Measurements from ENCODE around the gene H6PD. TPM values are rescaled to one million over a fixed set of nuclear protein-coding genes. Genes with fewer than 3 reads are reported as not detected.

Gene H6PD
- total RNA-seq, 1 donor from 2014 or later: 17.7 TPM

DNA sequence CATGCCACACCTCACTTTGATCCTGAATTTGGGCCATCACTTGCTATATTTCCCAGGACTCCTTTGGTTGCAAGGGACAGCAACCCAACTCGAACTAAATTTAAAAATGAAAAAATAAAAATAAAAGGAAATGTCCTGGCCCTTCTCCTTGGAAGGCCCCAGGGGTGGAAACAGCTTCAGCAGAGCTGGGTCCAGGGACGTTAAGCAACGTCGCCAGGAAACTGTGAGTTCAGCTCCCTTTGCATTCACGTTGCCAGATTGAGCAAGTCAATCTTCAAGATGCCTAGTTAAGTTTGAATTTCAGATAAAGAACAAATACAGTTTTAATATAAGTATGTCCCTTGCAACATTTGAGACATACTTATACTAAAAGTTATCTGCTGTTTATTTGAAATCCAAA lies 43.5 kb downstream of the H6PD start:
- intact Hi-C loops (cut with micrococcal nuclease): no loop called here
- H3K4me3 Mint-ChIP-seq: no peak overlapping the region
- no peak for DNase-seq
- no peaks in the 10 kb centered on the region for H3K27me3 Mint-ChIP-seq
- no peaks in the 10 kb centered on the region for H3K9me3 Mint-ChIP-seq
- H3K36me3 Mint-ChIP-seq (ENCODE audit: low read depth): peaks cover 2% of the 10 kb centered on the region
- H3K4me1 Mint-ChIP-seq: peaks cover 54% of the 10 kb centered on the region
- no peak overlapping the region for H3K27ac Mint-ChIP-seq

DNA sequence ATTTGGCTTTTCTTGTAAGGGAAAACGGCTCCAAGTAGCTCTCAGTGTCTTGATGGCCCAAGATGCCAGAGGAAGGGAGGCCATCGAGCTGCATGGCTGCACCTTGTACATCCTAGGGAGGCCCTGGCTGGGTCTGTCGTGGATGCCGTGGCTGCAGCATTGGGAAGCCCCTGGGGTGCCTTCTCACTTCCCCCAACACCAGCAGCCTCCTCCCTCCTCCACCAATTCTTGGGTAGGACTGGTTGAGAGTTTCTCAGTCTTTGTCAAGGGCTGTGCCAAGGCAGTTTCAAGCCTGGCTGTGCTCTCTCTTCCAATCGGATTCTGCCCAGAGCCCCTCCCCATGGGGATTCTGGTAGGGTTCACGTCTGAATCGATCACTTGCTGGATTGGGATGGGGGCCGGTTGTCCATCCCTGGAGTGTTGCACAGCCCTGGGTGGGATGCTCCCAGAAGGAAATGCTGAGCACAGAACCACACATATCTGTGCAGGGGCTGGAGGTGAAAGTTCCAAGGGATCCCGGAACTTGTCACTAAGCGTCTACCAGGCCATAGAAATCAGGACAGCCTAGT lies 44.1 kb downstream of the H6PD start:
- no peak for DNase-seq
- Mint-ChIP-seq H3K9me3 (no peaks in the 10 kb centered on the region), H3K27me3 (no peaks in the 10 kb centered on the region), H3K4me3 (no peak overlapping the region), H3K36me3 (ENCODE audit: low read depth) (peaks cover 2% of the 10 kb centered on the region), H3K27ac (no peak overlapping the region), H3K4me1 (peaks cover 60% of the 10 kb centered on the region)
- intact Hi-C loops (cut with micrococcal nuclease): no loop called here

DNA sequence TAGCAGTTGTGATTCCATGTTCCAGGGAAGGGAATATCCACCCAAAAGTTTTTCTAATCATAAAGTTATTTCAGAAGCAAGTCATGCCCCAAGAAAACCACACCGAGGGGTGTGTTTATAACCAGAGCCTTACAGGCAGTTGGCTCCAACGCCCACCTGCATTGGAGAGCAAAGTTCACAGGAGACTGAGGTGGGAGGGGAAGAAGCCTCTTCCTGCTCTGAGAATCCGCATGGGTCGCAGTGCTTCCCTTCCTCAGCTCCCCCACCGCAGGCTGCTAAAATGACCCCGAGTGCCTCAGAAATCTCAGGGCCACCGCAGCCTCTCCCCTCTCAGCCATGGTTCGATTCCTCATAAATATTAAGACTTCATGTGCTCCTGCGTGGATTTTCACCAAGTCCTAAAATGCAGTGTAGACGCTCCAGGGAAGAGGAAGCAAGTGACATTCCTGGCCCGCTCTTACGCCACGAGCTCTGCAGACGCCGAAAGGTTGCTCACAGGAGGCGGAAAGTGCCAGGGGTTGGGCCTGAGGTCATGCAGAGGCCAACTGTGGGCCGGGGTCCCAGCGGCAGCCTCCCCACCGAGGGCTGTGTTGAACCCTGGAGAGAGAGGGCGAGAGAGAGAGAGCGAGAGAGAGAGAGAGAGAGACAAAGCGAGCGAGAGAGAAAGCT lies 44.7 kb downstream of the H6PD start:
- Mint-ChIP-seq H3K27ac (peak overlapping the region; percentile 22), H3K4me3 (peak overlapping the region; percentile 37), H3K9me3 (peaks cover 2% of the 10 kb centered on the region), H3K4me1 (peaks cover 66% of the 10 kb centered on the region), H3K36me3 (ENCODE audit: low read depth) (peaks cover 6% of the 10 kb centered on the region), H3K27me3 (no peaks in the 10 kb centered on the region)
- DNase-seq: no peak
- intact Hi-C loops (cut with micrococcal nuclease): no loop called here

DNA sequence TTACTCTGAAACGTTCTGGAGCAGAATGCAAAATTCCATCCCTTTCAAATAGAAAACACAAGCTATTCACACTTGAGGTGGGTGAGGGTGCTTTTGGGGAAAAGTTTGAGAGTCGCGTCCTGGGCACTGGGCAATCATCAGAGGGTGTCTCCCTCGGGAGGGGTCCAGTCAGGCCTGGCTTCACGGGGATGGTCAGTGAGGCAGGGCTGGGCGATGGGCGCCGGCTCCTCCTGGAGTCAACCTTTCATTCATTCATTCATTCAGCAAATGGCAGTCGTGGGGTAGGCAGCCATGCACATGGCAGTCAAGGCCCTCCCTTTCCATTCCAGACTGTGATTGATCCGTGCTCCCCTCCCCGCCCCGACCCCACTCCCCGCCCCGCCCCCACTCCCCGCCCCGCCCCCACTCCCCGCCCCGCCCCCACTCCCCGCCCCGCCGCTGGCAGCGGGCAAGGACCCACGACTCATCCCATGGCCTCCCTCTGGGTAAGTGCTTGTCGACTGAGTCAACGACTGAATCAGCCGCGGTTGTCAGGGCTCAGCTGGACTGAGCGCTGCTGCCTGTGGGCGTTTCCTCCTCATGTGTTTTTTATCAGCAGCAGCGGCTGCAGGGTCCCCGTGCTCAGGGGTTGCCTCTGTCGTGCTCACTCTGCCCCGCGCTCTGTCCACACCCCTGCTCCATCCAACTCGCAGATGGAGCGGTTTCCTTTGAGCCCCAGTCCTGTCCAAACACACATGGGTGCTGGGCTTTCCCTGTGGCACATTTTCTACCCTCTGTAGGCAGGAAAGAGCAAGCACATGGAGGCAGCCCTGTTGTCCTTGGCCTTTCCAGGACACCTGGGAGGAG lies 45.7 kb downstream of the H6PD start:
- H3K27ac Mint-ChIP-seq: peak overlapping the region; percentile 75
- peak overlapping the region; percentile 65 for H3K4me3 Mint-ChIP-seq
- intact Hi-C loops (cut with micrococcal nuclease): loop anchor here (5.0 kb wide), 1 partner anchor 37 kb away; no protein-coding TSS in a partner anchor
- peak; percentile 79 for DNase-seq
- peaks cover 8% of the 10 kb centered on the region for H3K36me3 Mint-ChIP-seq (ENCODE audit: low read depth)
- no peaks in the 10 kb centered on the region for H3K27me3 Mint-ChIP-seq
- H3K9me3 Mint-ChIP-seq: peaks cover 10% of the 10 kb centered on the region
- peaks cover 69% of the 10 kb centered on the region for H3K4me1 Mint-ChIP-seq

DNA sequence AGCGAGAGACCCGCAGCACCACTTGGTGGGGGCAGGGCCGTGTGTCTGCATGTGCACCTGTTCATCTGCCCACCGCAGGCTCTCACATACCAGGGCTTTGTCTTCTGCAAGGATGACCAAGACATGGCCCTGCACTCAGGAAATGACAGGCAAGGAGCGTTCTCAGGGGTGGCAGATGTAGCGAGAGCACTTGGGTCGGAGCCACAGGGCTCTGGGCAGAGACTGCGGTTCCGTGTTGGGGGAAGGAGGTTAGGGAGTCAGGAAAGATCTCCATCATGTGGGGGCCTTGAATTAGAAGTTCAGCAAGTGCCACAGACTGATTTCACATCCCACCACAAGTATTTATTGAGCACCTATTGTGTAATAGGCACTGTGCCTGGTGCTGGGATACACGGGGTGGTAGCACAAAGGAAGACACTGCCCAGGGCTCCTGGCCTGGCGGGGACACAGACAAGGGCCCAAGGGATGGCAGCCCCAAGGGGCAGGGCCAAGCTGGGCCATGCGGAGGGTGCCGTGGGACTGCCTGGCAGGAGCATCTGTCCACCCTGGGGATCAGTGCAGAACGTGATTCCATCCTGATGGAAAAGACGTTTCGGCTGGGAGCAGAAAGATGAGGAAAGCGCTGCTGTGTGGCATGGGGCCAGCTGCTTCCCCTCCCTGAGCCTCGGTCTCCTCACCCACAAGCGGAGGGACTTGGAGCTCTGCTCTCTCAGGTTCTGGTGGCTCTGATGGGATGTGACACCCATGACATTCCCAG lies 46.7 kb downstream of the H6PD start:
- Mint-ChIP-seq H3K4me3 (no peak overlapping the region), H3K27ac (peak overlapping the region; percentile 75), H3K9me3 (peaks cover 11% of the 10 kb centered on the region), H3K4me1 (peaks cover 63% of the 10 kb centered on the region), H3K36me3 (ENCODE audit: low read depth) (peaks cover 11% of the 10 kb centered on the region), H3K27me3 (no peaks in the 10 kb centered on the region)
- intact Hi-C loops (cut with micrococcal nuclease): loop anchor here (5.0 kb wide), 1 partner anchor 36 kb away; no protein-coding TSS in a partner anchor
- DNase-seq: no peak

DNA sequence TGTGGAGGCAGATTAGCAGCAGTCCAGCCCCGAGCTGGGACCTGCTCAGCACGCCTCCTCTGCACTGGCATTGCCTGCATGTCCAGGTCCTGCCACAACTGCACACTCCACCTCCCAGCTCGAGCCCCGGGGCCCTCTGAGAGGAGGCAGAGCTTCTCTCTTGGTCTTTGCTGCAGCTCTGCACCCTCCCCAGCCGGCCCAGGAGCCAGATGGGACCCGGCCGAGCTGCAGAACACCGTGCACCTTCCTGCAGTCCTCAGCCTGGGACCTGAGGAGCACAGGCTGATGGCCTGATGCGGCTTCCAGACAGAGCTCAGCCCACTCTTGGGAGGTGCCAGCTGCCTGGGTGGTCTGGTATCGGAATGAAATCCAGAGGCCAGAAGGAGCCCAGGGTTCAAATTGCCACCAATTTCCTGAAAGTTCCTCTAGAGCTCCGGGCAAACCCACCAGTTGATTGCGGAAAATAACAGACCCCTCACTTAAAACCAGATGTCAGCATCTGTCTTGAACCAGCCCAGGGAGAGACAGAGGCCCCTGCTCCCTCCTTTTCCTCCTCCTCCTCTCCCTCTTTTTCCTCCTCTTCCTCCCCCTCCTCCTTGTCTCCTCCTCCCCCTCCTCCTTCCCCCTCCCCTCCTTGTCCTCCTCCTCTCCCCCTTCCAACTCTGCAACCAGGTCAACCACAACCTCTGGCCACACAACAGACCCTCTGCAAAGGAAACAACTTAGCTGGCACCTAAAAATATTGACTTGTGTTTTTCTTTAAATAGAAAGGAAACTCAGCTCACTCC lies 47.5 kb downstream of the H6PD start:
- Mint-ChIP-seq H3K9me3 (peaks cover 11% of the 10 kb centered on the region), H3K27me3 (no peaks in the 10 kb centered on the region), H3K4me1 (peaks cover 66% of the 10 kb centered on the region), H3K36me3 (ENCODE audit: low read depth) (peaks cover 17% of the 10 kb centered on the region), H3K27ac (peak overlapping the region; percentile 73), H3K4me3 (peak overlapping the region; percentile 23)
- no peak for DNase-seq
- intact Hi-C loops (cut with micrococcal nuclease): loop anchor here (5.0 kb wide), 1 partner anchor 35 kb away; no protein-coding TSS in a partner anchor

DNA sequence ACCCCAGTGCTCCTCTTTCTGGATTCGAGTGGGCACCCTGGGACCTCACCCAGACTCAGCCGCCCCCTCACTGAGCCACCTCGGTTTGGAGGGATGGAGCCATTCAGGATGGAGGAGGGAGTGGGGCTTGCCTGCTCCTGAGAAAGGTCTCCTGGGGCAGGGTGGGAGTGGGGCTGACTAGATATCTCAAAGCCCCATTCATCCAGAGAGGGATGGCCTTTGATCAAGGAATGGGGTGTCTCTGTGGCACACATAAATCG lies 48.1 kb downstream of the H6PD start:
- peak overlapping the region; percentile 37 for H3K4me3 Mint-ChIP-seq
- peaks cover 17% of the 10 kb centered on the region for H3K9me3 Mint-ChIP-seq
- peak overlapping the region; percentile 81 for H3K27ac Mint-ChIP-seq
- no peak for DNase-seq
- H3K36me3 Mint-ChIP-seq (ENCODE audit: low read depth): peaks cover 17% of the 10 kb centered on the region
- intact Hi-C loops (cut with micrococcal nuclease): loop anchor here (5.0 kb wide), 1 partner anchor 35 kb away; no protein-coding TSS in a partner anchor
- no peaks in the 10 kb centered on the region for H3K27me3 Mint-ChIP-seq
- H3K4me1 Mint-ChIP-seq: peaks cover 66% of the 10 kb centered on the region

DNA sequence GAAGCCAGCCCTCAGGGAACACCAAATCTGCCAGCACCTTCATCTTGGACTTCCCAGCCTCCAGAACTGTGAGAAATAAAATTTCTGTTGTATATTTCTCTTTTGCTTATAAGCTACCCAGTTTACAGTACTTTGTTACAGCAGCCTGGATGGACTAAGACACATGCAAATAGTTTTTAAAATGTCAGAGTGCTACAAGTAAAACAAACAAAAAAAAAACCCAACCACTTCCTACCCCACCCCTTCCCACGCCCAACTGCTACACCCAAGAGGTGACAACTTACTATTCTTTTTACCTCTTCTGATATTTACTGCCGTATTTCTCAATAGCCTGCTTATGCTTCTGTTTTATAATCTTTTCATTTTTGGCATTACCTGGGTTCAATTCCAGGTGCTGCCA lies 49.5 kb downstream of the H6PD start:
- Mint-ChIP-seq H3K4me1 (peaks cover 62% of the 10 kb centered on the region), H3K27ac (peak overlapping the region; percentile 81), H3K27me3 (no peaks in the 10 kb centered on the region), H3K36me3 (ENCODE audit: low read depth) (peaks cover 20% of the 10 kb centered on the region), H3K4me3 (peak overlapping the region; percentile 63), H3K9me3 (peaks cover 20% of the 10 kb centered on the region)
- peak; percentile 81 for DNase-seq
- intact Hi-C loops (cut with micrococcal nuclease): loop anchor here (5.0 kb wide), 1 partner anchor 33 kb away; no protein-coding TSS in a partner anchor

DNA sequence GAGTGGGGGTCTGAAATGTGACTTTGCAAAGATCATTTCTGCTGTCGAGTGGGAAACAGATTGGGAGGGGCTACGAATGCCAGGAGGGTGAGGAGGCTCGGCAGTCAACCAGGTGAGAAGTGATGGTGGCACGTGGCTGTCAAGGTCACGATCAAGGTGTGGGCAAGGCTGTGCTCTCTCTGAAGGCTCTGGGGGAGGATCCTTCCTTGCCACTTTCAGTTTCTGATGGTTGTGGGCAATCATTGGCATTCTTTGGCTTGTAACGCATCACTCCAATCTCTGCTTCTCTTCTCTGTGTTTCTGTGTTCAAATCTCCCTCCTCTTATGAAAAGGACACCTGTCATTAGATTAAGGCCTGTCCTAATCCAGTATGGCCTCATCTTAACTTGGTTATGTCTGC lies 52.0 kb downstream of the H6PD start:
- Mint-ChIP-seq H3K36me3 (ENCODE audit: low read depth) (peaks cover 20% of the 10 kb centered on the region), H3K27ac (no peak overlapping the region), H3K27me3 (no peaks in the 10 kb centered on the region), H3K9me3 (peaks cover 22% of the 10 kb centered on the region), H3K4me1 (peaks cover 47% of the 10 kb centered on the region), H3K4me3 (no peak overlapping the region)
- no peak for DNase-seq
- intact Hi-C loops (cut with micrococcal nuclease): loop anchor here (5.0 kb wide), 1 partner anchor 141 kb away; no protein-coding TSS in a partner anchor

DNA sequence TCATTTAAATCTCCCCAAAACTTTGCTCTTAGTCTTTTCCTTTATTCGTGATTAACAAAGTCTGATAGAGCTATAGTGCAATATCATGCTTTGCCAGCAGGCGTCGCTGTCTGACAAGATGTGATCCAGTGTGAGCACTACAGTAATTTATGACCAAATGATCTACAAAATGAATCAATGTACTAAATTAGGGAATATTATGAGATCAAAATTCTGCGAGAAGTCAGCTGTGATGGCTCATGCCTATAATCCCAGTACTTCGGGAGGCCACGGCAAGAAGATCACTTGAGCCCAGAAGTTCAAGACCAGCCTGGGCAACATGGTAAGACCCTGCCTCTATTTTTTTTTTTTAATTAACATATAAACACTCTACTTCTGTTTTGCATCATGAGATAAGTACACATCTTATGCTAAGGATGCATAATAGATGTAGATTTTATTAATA lies 54.5 kb downstream of the H6PD start:
- Mint-ChIP-seq H3K4me1 (peaks cover 22% of the 10 kb centered on the region), H3K27ac (no peak overlapping the region), H3K27me3 (no peaks in the 10 kb centered on the region), H3K9me3 (peaks cover 21% of the 10 kb centered on the region), H3K36me3 (ENCODE audit: low read depth) (peaks cover 16% of the 10 kb centered on the region), H3K4me3 (no peak overlapping the region)
- intact Hi-C loops (cut with micrococcal nuclease): loop anchor here (1.0 to 5.0 kb wide), 3 partner anchors 138 to 202 kb away; no protein-coding TSS in a partner anchor
- DNase-seq: peak; percentile 94

DNA sequence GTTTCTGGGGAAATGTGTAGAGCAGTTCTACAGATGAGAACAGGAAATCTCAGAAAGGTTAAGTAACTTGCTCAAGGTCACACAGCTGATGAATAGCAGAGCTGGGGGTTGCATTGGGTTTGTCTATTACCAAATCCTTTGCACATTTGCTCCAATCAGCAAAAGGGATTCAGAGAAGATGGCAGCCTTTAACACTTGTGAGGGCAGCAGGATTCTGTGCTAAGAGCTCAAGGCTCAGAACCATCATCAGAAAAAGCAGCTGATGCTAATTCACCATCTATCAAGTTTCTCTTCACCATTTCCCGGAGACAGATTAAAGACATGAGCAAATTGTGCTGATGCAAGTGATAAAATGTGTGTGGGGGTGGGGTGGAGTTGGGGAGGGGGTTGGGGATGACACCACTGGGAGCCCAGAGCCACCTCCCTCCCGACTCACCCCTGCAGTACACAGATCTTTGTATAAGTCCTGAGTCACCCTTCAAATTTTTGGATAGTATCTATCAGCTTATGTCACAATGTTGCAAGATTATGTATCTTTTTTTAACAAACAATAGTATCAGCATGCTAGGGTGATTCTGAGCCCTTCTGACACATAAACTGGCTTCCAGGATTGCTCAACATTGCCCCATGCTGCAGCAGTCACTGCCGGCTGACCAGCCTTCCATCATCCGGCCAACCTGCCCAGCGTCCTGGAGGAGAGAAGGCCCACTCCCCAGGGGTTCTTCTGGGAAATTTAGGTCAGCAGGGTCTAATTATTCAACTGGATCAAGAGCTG lies 55.3 kb downstream of the H6PD start:
- peaks cover 15% of the 10 kb centered on the region for H3K9me3 Mint-ChIP-seq
- peaks cover 17% of the 10 kb centered on the region for H3K4me1 Mint-ChIP-seq
- H3K4me3 Mint-ChIP-seq: no peak overlapping the region
- no peak overlapping the region for H3K27ac Mint-ChIP-seq
- no peak for DNase-seq
- intact Hi-C loops (cut with micrococcal nuclease): loop anchor here (1.0 to 5.0 kb wide), 3 partner anchors 137 to 201 kb away; no protein-coding TSS in a partner anchor
- peaks cover 13% of the 10 kb centered on the region for H3K36me3 Mint-ChIP-seq (ENCODE audit: low read depth)
- H3K27me3 Mint-ChIP-seq: no peaks in the 10 kb centered on the region

DNA sequence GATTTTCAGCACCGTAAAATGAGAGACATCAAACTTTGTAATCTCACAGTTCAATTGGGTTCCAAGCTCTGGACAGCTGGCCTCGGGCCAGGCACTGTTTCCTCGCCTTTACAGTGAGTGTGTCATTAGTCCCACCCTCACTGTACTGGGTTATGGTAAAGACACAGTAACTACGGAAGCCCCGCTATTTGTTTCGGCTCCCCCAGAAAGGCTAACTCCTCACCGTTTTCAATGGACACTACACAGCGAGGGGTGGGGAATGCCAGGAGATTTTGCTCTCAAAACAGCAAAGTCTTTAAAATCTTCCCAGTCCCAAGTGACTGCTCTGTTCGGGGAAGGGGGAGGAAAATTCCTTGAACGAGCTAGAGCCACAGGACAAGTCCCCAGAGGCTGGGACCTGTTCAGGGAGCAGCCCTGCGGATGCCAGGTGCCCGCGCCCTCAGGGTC lies 57.4 kb downstream of the H6PD start:
- Mint-ChIP-seq H3K27me3 (no peaks in the 10 kb centered on the region), H3K36me3 (ENCODE audit: low read depth) (peaks cover 12% of the 10 kb centered on the region), H3K27ac (no peak overlapping the region), H3K4me3 (peak overlapping the region; percentile 32), H3K4me1 (peaks cover 15% of the 10 kb centered on the region), H3K9me3 (peaks cover 11% of the 10 kb centered on the region)
- intact Hi-C loops (cut with micrococcal nuclease): loop anchor here (2.0 kb wide), 2 partner anchors 17 to 25 kb away; no protein-coding TSS in a partner anchor
- no peak for DNase-seq
